HepG2 (cell line): ENCODE results near the gene FILIP1. TPM values are rescaled to one million over a fixed set of nuclear protein-coding genes. Genes with fewer than 3 reads are reported as not detected.
A peak's percentile ranks its signal among the peaks of the same experiment; 100 is the strongest.

ENCODE experiments used
- BCLAF1 ChIP-seq: fragments of 450-650 bp; IDR thresholded peaks from 2 replicates; pipeline ENCODE4 v1.6.1; 2017; ENCODE audit warnings: mild to moderate bottlenecking
- CSRNP1 ChIP-seq: sonication (generic); formaldehyde crosslinking; IDR thresholded peaks from 2 replicates; pipeline ENCODE4 v1.8.1; 2023; ENCODE audit warnings: mild to moderate bottlenecking, missing genetic modification reagents
- ETV5 ChIP-seq: IDR thresholded peaks from 2 replicates; pipeline ENCODE4 v1.6.1; 2018; ENCODE audit warnings: missing biosample characterization, missing genetic modification reagents, inconsistent platforms, borderline replicate concordance
- GLI4 ChIP-seq: sonication (generic); formaldehyde crosslinking; IDR thresholded peaks from 2 replicates; pipeline ENCODE4 v1.5.1; 2020; ENCODE audit warnings: missing genetic modification reagents, mild to moderate bottlenecking, moderate library complexity, borderline replicate concordance
- HDAC2 ChIP-seq: sonication (generic); formaldehyde crosslinking; IDR thresholded peaks from 2 replicates; pipeline ENCODE4 v1.4.0; 2020; ENCODE audit warnings: missing genetic modification reagents
- KLF9 ChIP-seq: IDR thresholded peaks from 2 replicates; pipeline ENCODE4 v1.6.1; 2016; ENCODE audit warnings: low read depth
- MLXIP ChIP-seq: sonication (generic); formaldehyde crosslinking; IDR thresholded peaks from 2 replicates; pipeline ENCODE4 v1.9.0; 2021; ENCODE audit warnings: missing genetic modification reagents, borderline replicate concordance
- NPAS2 ChIP-seq: sonication (generic); formaldehyde crosslinking; IDR thresholded peaks from 2 replicates; pipeline ENCODE4 v1.8.0; 2022; ENCODE audit warnings: mild to moderate bottlenecking, missing genetic modification reagents, borderline replicate concordance
- PAXIP1 ChIP-seq: sonication (generic); formaldehyde crosslinking; conservative IDR thresholded peaks from 2 replicates; pipeline ENCODE4 v1.4.0; 2020; ENCODE audit warnings: mild to moderate bottlenecking, missing genetic modification reagents, moderate library complexity
- RFXANK ChIP-seq: IDR thresholded peaks from 2 replicates; pipeline ENCODE4 v1.6.1; 2016
- SOX5 ChIP-seq: IDR thresholded peaks from 2 replicates; pipeline ENCODE4 v1.6.1; 2016; ENCODE audit warnings: borderline replicate concordance
- ZNF251 ChIP-seq: sonication (generic); formaldehyde crosslinking; IDR thresholded peaks from 2 replicates; pipeline ENCODE4 v1.9.0; 2021; ENCODE audit warnings: mild to moderate bottlenecking, missing genetic modification reagents
- ZNF383 ChIP-seq: sonication (generic); formaldehyde crosslinking; IDR thresholded peaks from 2 replicates; pipeline ENCODE4 v1.4.0; 2020; ENCODE audit warnings: missing genetic modification reagents, mild to moderate bottlenecking, borderline replicate concordance
- polyA plus RNA-seq, 8 experiments: library from polyadenylated mRNA; depleted of rRNA in 3 of 8; stranded (reverse) in 7 of 8; unstranded in 1 of 8; fragments of >200 nt; fragmentation: Illumina TruSeq in 4 of 8; extraction: Trizol in 4 of 8; gene quantifications; 2 replicates each; pipeline versions ENCODE4 v1.2.1 to v1.2.3, GENCODE V29; 2011 to 2016; ENCODE audit warnings: low read depth in 4 of 8, missing spikeins in 1 of 8, mixed read lengths in 1 of 8; ENCODE audit not compliant: insufficient read depth in 1 of 8
- total RNA-seq, 5 experiments: library from RNA; depleted of rRNA; stranded (reverse); fragments of >200 nt; fragmentation: Illumina TruSeq; extraction: Trizol; gene quantifications; 2 replicates each; pipeline ENCODE4 v1.2.3, GENCODE V29; 2016; ENCODE audit warnings: low read depth in 1 of 5
- TF ChIP-seq, protein P1 (sequence below): sonication (generic); formaldehyde crosslinking; IDR thresholded peaks from 2 replicates; pipeline ENCODE4; 2020; ENCODE audit warnings: missing genetic modification reagents, mild to moderate bottlenecking, borderline replicate concordance

The FILIP1 gene
- total and polyA plus RNA-seq, 2 of the 13 experiments (the other 11 are each of a cell fraction or from before 2014, with no cell fraction given), result not detected

- TF ChIP-seq BCLAF1 (no peak), NPAS2 (CRISPR knock-in tag) (no peak), CSRNP1 (CRISPR knock-in tag) (no peak), KLF9 (CRISPR knock-in tag) (no peak), SOX5 (peak; percentile 48; the same call in 1 of the 2 replicates), RFXANK (no peak), ZNF383 (CRISPR knock-in tag) (no peak), MLXIP (no peak), HDAC2 (peak; percentile 69; the same call in 1 of the 2 replicates), ETV5 (CRISPR knock-in tag) (peak; percentile 89), GLI4 (CRISPR knock-in tag) (no peak), ZNF251 (CRISPR knock-in tag) (no peak), PAXIP1 (CRISPR knock-in tag) (peak; percentile 41; the same call in 1 of the 2 replicates)
- TF ChIP-seq, protein P1, sequence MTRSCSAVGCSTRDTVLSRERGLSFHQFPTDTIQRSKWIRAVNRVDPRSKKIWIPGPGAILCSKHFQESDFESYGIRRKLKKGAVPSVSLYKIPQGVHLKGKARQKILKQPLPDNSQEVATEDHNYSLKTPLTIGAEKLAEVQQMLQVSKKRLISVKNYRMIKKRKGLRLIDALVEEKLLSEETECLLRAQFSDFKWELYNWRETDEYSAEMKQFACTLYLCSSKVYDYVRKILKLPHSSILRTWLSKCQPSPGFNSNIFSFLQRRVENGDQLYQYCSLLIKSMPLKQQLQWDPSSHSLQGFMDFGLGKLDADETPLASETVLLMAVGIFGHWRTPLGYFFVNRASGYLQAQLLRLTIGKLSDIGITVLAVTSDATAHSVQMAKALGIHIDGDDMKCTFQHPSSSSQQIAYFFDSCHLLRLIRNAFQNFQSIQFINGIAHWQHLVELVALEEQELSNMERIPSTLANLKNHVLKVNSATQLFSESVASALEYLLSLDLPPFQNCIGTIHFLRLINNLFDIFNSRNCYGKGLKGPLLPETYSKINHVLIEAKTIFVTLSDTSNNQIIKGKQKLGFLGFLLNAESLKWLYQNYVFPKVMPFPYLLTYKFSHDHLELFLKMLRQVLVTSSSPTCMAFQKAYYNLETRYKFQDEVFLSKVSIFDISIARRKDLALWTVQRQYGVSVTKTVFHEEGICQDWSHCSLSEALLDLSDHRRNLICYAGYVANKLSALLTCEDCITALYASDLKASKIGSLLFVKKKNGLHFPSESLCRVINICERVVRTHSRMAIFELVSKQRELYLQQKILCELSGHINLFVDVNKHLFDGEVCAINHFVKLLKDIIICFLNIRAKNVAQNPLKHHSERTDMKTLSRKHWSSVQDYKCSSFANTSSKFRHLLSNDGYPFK (CRISPR knock-in tag), result peak; percentile 84; the same call in 1 of the 2 replicates
Measured at GRCh38 chr6:75243333-75244062, 250.1 kb downstream of the FILIP1 start, which contains the start of gene COX7A2 (continued).
